ENCODE data around the gene TTF1.

Gene TTF1

GRCh38 chr9:132401824-132402223 is 4.8 kb downstream of the TTF1 start:
- no peak for TF ChIP-seq CTCF (IDR thresholded peaks at IDR 0.05; ENCODE audit: insufficient read depth, missing control alignments)
- DNase-seq (ENCODE audit: insufficient read length, low spot score) (no peak), FAIRE-seq (no peak)

GRCh38 chr9:132395560-132395959 is 11.1 kb downstream of the TTF1 start:
- TF ChIP-seq CTCF (IDR thresholded peaks at IDR 0.05; ENCODE audit: insufficient read depth, missing control alignments) = no peak
- FAIRE-seq (no peak), DNase-seq (ENCODE audit: insufficient read length, low spot score) (no peak)

- TF ChIP-seq CTCF (IDR thresholded peaks at IDR 0.05; ENCODE audit: insufficient read depth, missing control alignments) = no peak
- no peak for DNase-seq (ENCODE audit: insufficient read length, low spot score)
- FAIRE-seq = no peak
These were observed 15.2 kb downstream of the TTF1 start for GRCh38 chr9:132391449-132391848.

GRCh38 chr9:132390966-132391365 is 15.7 kb downstream of the TTF1 start:
- no peak for TF ChIP-seq CTCF (IDR thresholded peaks at IDR 0.05; ENCODE audit: insufficient read depth, missing control alignments)
- no peak for DNase-seq (ENCODE audit: insufficient read length, low spot score)
- no peak for FAIRE-seq

- DNase-seq (ENCODE audit: insufficient read length, low spot score) (no peak), FAIRE-seq (no peak)
- TF ChIP-seq CTCF (IDR thresholded peaks at IDR 0.05; ENCODE audit: insufficient read depth, missing control alignments) = no peak
These were observed 19.5 kb downstream of the TTF1 start for GRCh38 chr9:132387133-132387532.

GRCh38 chr9:132384376-132384775 is 22.3 kb downstream of the TTF1 start:
- TF ChIP-seq CTCF (IDR thresholded peaks at IDR 0.05; ENCODE audit: insufficient read depth, missing control alignments) = no peak
- FAIRE-seq = no peak
- DNase-seq (ENCODE audit: insufficient read length, low spot score) = no peak

GRCh38 chr9:132383462-132383883 is 23.2 kb downstream of the TTF1 start:
- no peak for TF ChIP-seq CTCF (IDR thresholded peaks at IDR 0.05; ENCODE audit: insufficient read depth, missing control alignments)
- DNase-seq (ENCODE audit: insufficient read length, low spot score) (no peak), FAIRE-seq (no peak)
